NCI-H146 treated with DMSO at 0.1 percent for 48 hours (cell line): ENCODE results near the gene CLIP2.
"Not testable (repeated sequence)": the region's sequence is repeated elsewhere in the genome, so short reads cannot be mapped to it uniquely, and the experiment has no call there.

Source experiments
- DNase-seq: peaks from one replicate; lab custom pipeline; 2025; ENCODE audit not compliant: unreplicated experiment; lab: John Stamatoyannopoulos, UW

Gene CLIP2

GRCh38 chr7:74430409-74430808, 141.2 kb downstream of the CLIP2 start:
- not testable (repeated sequence) for DNase-seq

GRCh38 chr7:74430961-74431466, 141.8 kb downstream of the CLIP2 start:
- DNase-seq: no peak

- not testable (repeated sequence) for DNase-seq
Measured at GRCh38 chr7:74437291-74437571, 148.0 kb downstream of the CLIP2 start.

- no peak for DNase-seq
Measured at GRCh38 chr7:74438327-74438726, 149.1 kb downstream of the CLIP2 start.

GRCh38 chr7:74439541-74439940, 150.3 kb downstream of the CLIP2 start:
- no peak for DNase-seq

- DNase-seq: not testable (repeated sequence)
Measured at GRCh38 chr7:74440143-74440542, 150.9 kb downstream of the CLIP2 start.

- DNase-seq: no peak
Measured at GRCh38 chr7:74441801-74442200, 152.6 kb downstream of the CLIP2 start.

- DNase-seq: peak; percentile 28
Measured at GRCh38 chr7:74443543-74444247, 154.5 kb downstream of the CLIP2 start.

GRCh38 chr7:74449144-74449543, 159.9 kb downstream of the CLIP2 start:
- DNase-seq: no peak

GRCh38 chr7:74449809-74450397, 160.7 kb downstream of the CLIP2 start:
- DNase-seq: peak; percentile 9

- DNase-seq: no peak
Measured at GRCh38 chr7:74452748-74453321, 163.6 kb downstream of the CLIP2 start.

GRCh38 chr7:74453322-74454011, 164.3 kb downstream of the CLIP2 start, which contains the start of gene GTF2IRD1:
Gene GTF2IRD1, plus strand, starts transcription at chr7:74453906. Its CDS starts 54,175 bp downstream, at chr7:74508081.
- peak; percentile 64 for DNase-seq

- no peak for DNase-seq
Measured at GRCh38 chr7:74454021-74454924, 165.1 kb downstream of the CLIP2 start.

GRCh38 chr7:74454925-74455288, 165.7 kb downstream of the CLIP2 start:
- DNase-seq: no peak

GRCh38 chr7:74455291-74455804, 166.1 kb downstream of the CLIP2 start:
- DNase-seq: no peak
